HepG2 (cell line): ENCODE results near the gene CAPN3. TPM values are rescaled to one million over a fixed set of nuclear protein-coding genes. Genes with fewer than 3 reads are reported as not detected.

Experiments
- CEBPB ChIP-seq: IDR thresholded peaks from 2 replicates; pipeline ENCODE4 v1.6.1; 2011; ENCODE audit warnings: low read depth, low read length, improper control_type of control experiment, borderline replicate concordance
- DMTF1 ChIP-seq: sonication (generic); formaldehyde crosslinking; IDR thresholded peaks from 2 replicates; pipeline ENCODE4 v1.4.0; 2020; ENCODE audit warnings: mild to moderate bottlenecking, missing genetic modification reagents
- GFI1 ChIP-seq: sonication (generic); formaldehyde crosslinking; IDR thresholded peaks from 2 replicates; pipeline ENCODE4 v1.5.0; 2020; ENCODE audit warnings: missing genetic modification reagents, mild to moderate bottlenecking, borderline replicate concordance
- HES4 ChIP-seq: sonication (generic); formaldehyde crosslinking; IDR thresholded peaks from 2 replicates; pipeline ENCODE4 v1.9.0; 2021; ENCODE audit warnings: mild to moderate bottlenecking, missing genetic modification reagents, borderline replicate concordance
- HIC2 ChIP-seq: sonication (generic); formaldehyde crosslinking; IDR thresholded peaks from 2 replicates; pipeline ENCODE4 v1.9.0; 2022; ENCODE audit warnings: low read depth, missing genetic modification reagents
- HMGA1 ChIP-seq: sonication (generic); formaldehyde crosslinking; conservative IDR thresholded peaks from 2 replicates; pipeline ENCODE4 v1.4.0; 2020; ENCODE audit warnings: missing genetic modification reagents
- HMGXB3 ChIP-seq: sonication (generic); formaldehyde crosslinking; IDR thresholded peaks from 2 replicates; pipeline ENCODE4 v1.4.0; 2020; ENCODE audit warnings: missing genetic modification reagents, borderline replicate concordance
- MLX ChIP-seq: IDR thresholded peaks from 2 replicates; pipeline ENCODE4 v1.6.1; 2016
- NCOR1 ChIP-seq: fragments of 200-600 bp; sonication (generic); IDR thresholded peaks from 2 replicates; pipeline ENCODE4 v1.7.0; 2017; ENCODE audit warnings: antibody characterized with exemption, low read length, borderline replicate concordance
- NKX3-1 ChIP-seq: sonication (generic); formaldehyde crosslinking; IDR thresholded peaks from 2 replicates; pipeline ENCODE4 v1.5.0; 2020; ENCODE audit warnings: missing genetic modification reagents
- SNAPC5 ChIP-seq: sonication (generic); formaldehyde crosslinking; IDR thresholded peaks from 2 replicates; pipeline ENCODE4 v1.8.1; 2023; ENCODE audit warnings: mild to moderate bottlenecking, missing genetic modification reagents, borderline replicate concordance
- ZBTB14 ChIP-seq: sonication (generic); formaldehyde crosslinking; IDR thresholded peaks from 2 replicates; pipeline ENCODE4 v1.4.0; 2020; ENCODE audit warnings: missing genetic modification reagents
- ZFX ChIP-seq: sonication (generic); formaldehyde crosslinking; IDR thresholded peaks from 2 replicates; pipeline ENCODE4 v1.4.0; 2020; ENCODE audit warnings: mild to moderate bottlenecking, low read depth, missing genetic modification reagents, moderate library complexity
- ZNF10 ChIP-seq: sonication (generic); formaldehyde crosslinking; IDR thresholded peaks from 2 replicates; pipeline ENCODE4 v1.4.0; 2020; ENCODE audit warnings: mild to moderate bottlenecking, low read depth, missing genetic modification reagents, borderline replicate concordance
- ZNF24 ChIP-seq: fragments of 450-650 bp; IDR thresholded peaks from 2 replicates; pipeline ENCODE4 v1.6.1; 2017; ENCODE audit warnings: antibody characterized with exemption, mild to moderate bottlenecking
- ZNF530 ChIP-seq: sonication (generic); formaldehyde crosslinking; IDR thresholded peaks from 2 replicates; pipeline ENCODE4 v1.5.0; 2020; ENCODE audit warnings: low read depth, mild to moderate bottlenecking, missing genetic modification reagents
- ZNF749 ChIP-seq: sonication (generic); formaldehyde crosslinking; IDR thresholded peaks from 2 replicates; pipeline ENCODE4 v1.8.0; 2022; ENCODE audit warnings: mild to moderate bottlenecking, missing genetic modification reagents, moderate library complexity, borderline replicate concordance
- ZNF773 ChIP-seq: sonication (generic); formaldehyde crosslinking; IDR thresholded peaks from 2 replicates; pipeline ENCODE4 v1.4.0; 2020; ENCODE audit warnings: missing genetic modification reagents, borderline replicate concordance
- polyA plus RNA-seq, 8 experiments: library from polyadenylated mRNA; depleted of rRNA in 3 of 8; stranded (reverse) in 7 of 8; unstranded in 1 of 8; fragments of >200 nt; fragmentation: Illumina TruSeq in 4 of 8; extraction: Trizol in 4 of 8; gene quantifications; 2 replicates each; pipeline versions ENCODE4 v1.2.1 to v1.2.3, GENCODE V29; 2011 to 2016; ENCODE audit warnings: low read depth in 4 of 8, missing spikeins in 1 of 8, mixed read lengths in 1 of 8; ENCODE audit not compliant: insufficient read depth in 1 of 8
- total RNA-seq, 5 experiments: library from RNA; depleted of rRNA; stranded (reverse); fragments of >200 nt; fragmentation: Illumina TruSeq; extraction: Trizol; gene quantifications; 2 replicates each; pipeline ENCODE4 v1.2.3, GENCODE V29; 2016; ENCODE audit warnings: low read depth in 1 of 5

Gene CAPN3
- total and polyA plus RNA-seq, 2 of the 13 experiments (the other 11 are each of a cell fraction or from before 2014, with no cell fraction given) = 1.3 to 4.6 TPM

GRCh38 chr15:42392309-42393024, 33.2 kb downstream of the CAPN3 start (continued):
- TF ChIP-seq HMGXB3 = peak; percentile 49
- TF ChIP-seq HES4 (CRISPR knock-in tag) = no peak
- TF ChIP-seq ZNF10 (CRISPR knock-in tag) = no peak
- no peak for TF ChIP-seq ZBTB14 (CRISPR knock-in tag)
- no peak; the same call in 1 of the 2 replicates for TF ChIP-seq NKX3-1
- TF ChIP-seq SNAPC5 (CRISPR knock-in tag) = no peak
- TF ChIP-seq GFI1 (CRISPR knock-in tag) = peak; percentile 98
- no peak for TF ChIP-seq ZNF530 (CRISPR knock-in tag)
- peak; percentile 96 for TF ChIP-seq NCOR1
- TF ChIP-seq CEBPB = peak; percentile 81
- TF ChIP-seq ZFX (CRISPR knock-in tag) = peak; percentile 87
- TF ChIP-seq MLX = peak; percentile 84
- TF ChIP-seq ZNF773 (CRISPR knock-in tag) = no peak
- TF ChIP-seq ZNF749 (CRISPR knock-in tag) = no peak
- no peak for TF ChIP-seq DMTF1
- TF ChIP-seq HMGA1 (CRISPR knock-in tag) = no peak
- TF ChIP-seq HIC2 = peak; percentile 49; the same call in 1 of the 2 replicates
- no peak for TF ChIP-seq ZNF24
